ENCODE results near the gene COMP.

COMP gene

DNA sequence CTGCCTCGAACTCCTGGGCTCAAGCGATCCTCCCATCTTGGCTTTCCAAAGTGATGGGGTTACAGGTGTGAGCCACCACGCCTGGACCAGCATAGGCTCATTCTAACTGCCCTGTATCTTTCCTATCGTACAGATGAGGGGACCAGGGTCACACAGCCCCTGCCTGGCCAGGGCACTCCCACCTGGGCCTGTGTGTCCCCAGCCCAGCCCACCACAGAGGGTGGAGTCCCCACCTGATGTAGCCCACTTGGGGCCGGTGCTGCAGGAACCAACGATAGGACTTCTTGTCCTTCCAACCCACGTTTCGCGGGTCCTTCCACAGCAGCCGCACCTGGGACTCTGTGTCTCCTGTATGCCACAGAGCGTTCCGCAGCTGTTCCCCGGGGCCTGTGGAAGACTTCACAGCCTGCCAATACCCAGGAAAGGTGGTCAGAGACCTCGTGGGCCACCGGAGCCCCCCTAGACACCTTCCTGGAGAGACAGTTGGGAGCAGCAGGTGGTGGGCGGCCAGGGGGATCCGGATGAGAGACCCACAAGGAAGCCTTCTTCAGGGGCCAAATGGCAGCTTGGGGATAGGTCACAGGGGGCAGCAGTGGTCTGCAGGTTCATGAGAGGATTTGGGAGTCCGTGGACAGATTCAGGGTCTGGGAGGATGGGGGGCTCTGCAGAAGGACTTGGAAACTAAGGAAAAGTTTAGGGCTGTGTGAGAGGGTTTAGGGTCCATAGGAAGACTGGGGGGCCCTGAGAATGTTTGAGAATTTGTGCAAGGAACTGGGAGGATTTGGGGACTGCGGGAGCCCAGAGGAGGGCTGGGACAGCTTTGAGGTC, 6.9 kb downstream of the COMP start:
- no peak for DNase-seq (ENCODE audit: low read depth in 2 of 2)

GRCh38 chr19:18782559-18783225, 8.4 kb downstream of the COMP start:
- DNase-seq (ENCODE audit: low read depth in 2 of 2): no peak

DNA sequence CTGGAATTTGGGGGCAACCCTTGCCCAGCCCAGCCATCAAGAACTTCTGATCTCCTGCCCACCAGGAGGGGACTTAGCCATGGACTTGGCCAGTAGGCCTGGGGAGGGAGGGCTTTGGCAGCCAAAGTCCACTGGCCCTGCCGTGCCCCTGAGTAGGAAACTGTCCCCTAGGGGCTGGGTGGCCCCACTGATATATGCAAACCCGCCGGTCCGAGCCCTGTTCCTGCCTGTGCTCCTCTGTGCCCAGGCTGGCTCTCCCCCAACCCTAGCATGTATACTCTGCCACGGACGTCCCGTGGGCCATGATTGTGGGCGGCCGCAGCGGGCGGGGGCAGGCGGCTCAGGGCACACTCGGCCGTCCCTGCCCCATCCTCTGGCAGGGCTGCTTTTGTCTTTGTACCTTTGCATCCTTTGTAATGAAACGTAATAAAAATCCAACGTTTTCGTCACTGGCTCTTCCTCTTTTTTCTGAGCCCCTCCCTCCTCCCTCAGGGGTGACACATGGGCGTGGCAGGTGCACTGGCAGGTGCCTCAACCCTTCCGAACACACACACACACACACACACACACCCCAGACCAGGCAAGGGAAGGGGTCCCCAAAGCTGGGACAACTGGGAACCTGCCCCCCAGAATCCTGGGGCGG, 9.1 kb downstream of the COMP start:
- no peak for DNase-seq (ENCODE audit: low read depth in 2 of 2)

GRCh38 chr19:18781047-18781600, 10.0 kb downstream of the COMP start:
- no peak for DNase-seq (ENCODE audit: low read depth in 2 of 2)

DNA sequence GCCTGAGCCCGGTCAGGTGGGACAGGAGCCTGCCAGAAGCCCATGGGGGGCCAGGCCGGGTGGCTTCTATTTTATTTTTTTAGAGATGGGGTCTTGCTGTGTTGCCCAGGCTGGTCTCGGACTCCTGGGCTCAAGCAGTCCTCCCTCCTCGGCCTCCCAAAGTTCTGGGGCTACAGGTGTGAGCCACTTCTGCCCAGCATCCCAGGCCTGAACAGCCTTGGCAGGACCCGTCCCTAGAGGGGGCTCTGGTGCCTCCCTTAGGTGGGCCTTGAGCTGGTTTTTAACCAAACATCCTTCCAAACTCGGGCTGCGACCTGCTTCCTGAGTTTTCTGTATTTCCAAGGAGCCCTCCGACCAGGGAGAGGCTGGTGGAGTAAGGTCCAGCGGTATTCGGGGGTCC, 10.5 kb downstream of the COMP start:
- DNase-seq (ENCODE audit: low read depth in 2 of 2): no peak

DNA sequence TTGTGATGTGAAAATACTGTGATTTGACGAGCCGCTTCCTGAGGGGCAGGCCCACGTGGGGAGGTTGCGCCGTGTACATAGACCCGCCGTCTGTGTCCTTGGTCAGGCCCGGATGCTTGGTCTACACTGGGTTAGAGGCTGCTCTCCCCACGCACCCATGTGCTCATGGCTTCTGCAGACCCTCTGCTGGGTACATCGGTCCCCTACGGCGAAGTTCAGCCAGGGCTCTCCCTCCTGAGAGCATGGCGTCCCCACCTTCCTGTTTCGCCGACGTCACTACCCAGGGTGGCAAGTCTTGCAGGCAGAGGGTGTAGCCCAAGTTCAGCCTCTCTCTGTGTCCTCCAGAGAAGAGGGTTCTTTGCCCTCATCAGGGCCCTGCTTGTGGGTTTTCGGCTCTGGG, 11.0 kb downstream of the COMP start:
- no peak for DNase-seq (ENCODE audit: low read depth in 2 of 2)

DNA sequence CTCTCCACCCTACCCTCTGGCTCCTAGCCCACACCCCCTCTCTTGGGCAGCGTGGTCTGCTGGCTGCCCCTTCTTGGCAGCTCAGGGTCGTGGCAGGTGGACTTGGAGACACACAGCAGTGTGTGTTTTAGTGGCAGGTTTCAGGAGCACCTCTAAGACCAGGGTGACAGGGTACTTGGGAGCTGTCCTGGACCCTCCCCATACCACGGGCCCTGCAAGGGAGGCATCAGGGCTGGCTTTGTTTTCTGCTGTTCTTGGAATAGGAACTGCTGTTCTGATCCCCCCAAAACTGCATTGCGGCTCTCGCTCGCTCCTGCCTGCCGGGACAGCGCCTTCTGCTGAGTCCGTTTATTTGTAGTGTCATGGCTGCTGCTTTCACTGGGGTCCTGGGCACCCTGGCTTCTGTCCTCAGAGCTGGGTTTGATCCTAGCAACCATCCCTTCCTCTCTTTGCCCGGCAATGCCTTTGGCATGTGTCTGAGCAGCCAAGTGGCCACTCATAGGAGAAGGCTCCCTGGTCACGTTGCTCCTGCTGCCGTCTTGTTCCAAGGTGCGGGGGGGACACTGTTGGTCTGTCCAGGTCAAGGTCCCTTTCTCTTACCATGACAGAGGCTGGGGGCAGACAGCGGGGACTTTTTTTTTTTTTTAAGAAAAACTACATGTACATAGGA, 12.1 kb downstream of the COMP start:
- no peak for DNase-seq (ENCODE audit: low read depth in 2 of 2)

- DNase-seq (ENCODE audit: low read depth in 2 of 2): no peak
Measured at GRCh38 chr19:18778076-18778389, 13.1 kb downstream of the COMP start.

DNA sequence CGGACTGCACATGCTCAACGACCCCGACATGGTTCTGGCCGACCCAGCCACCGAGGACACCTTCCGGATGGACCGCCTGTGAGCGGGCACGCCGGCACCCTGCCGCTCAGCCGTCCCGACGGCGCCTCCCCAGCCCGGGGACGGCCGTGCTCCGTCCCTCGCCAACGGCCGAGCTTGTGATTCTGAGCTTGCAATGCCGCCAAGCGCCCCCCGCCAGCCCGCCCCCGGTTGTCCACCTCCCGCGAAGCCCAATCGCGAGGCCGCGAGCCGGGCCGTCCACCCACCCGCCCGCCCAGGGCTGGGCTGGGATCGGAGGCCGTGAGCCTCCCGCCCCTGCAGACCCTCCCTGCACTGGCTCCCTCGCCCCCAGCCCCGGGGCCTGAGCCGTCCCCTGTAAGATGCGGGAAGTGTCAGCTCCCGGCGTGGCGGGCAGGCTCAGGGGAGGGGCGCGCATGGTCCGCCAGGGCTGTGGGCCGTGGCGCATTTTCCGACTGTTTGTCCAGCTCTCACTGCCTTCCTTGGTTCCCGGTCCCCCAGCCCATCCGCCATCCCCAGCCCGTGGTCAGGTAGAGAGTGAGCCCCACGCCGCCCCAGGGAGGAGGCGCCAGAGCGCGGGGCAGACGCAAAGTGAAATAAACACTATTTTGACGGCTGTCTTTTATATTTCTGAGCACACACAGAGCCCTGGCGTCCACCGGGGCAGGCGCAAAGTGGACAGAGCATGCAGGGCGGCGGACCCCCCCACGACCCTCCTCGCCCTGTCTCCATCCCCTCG, 13.6 kb downstream of the COMP start:
- no peak for DNase-seq (ENCODE audit: low read depth in 2 of 2)

GRCh38 chr19:18776736-18777135, 14.4 kb downstream of the COMP start:
- DNase-seq (ENCODE audit: low read depth in 2 of 2): no peak

DNA sequence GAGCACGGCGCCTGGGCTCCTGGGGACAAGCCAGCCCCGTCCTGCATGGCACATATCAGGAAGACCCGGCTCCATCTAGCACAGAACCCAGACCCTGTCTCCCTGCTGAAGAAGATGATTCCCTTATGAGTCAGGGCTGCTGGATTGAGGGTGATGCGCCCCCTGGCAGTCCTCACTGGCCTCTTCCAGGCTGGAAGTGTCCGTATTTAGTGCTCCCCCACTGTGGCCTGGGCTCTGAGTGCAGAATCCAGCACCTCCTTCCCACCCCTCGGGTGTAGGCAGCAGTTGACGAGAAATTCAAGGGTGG, 14.9 kb downstream of the COMP start:
- no peak for DNase-seq (ENCODE audit: low read depth in 2 of 2)

DNA sequence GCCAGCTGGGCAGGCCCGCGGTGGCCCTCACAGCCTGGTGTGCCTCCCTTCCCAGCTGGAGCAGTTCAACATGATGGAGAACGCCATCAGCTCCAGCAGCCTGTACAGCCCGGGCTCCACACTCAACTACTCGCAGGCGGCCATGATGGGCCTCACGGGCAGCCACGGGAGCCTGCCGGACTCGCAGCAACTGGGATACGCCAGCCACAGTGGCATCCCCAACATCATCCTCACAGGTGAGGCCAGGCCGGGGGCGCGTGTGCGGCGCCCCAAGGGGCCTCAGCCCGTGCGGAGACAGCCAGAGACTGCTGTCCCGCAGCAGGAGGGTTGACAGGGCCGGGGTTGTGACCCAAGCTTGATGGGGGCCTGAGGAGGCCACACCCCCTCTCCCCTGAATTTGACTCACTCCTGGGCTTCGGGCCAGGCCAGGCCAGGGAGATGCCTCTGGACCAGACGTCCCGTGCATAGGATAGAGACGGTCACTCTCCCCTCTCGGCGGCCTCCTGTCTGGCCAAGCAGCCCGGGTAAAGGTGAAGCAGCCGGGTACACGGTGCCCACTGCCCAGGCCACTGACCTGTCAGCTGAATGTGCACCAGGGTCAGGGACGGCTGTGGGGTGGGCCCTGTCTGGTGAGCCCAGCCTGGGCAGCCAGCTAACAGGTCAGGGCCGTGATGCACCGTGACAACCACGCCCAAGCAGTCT, 15.4 kb downstream of the COMP start:
- no peak for DNase-seq (ENCODE audit: low read depth in 2 of 2)

- DNase-seq (ENCODE audit: low read depth in 2 of 2): no peak
Measured at GRCh38 chr19:18774782-18775444, 16.2 kb downstream of the COMP start.

DNA sequence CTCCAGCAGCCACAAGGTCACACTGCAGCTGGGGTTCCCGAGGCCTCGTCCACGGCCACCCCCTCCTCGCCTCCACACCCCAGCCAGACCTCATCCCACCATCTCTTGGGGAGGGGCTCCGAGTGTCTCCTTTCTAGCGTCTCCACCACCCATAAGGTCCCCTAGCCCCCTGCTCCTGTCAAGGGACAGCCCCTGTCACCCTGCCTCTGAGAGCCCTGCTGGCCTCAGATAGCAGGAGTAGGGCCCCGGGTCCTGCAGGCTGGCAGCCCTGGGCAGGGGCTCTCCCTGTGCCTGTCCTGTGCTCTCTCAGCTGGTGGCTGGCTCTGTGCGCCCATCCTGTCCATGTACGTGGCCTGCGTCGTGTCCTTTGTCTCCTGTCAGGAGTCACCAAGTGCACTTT, 17.0 kb downstream of the COMP start:
- no peak for DNase-seq (ENCODE audit: low read depth in 2 of 2)

DNA sequence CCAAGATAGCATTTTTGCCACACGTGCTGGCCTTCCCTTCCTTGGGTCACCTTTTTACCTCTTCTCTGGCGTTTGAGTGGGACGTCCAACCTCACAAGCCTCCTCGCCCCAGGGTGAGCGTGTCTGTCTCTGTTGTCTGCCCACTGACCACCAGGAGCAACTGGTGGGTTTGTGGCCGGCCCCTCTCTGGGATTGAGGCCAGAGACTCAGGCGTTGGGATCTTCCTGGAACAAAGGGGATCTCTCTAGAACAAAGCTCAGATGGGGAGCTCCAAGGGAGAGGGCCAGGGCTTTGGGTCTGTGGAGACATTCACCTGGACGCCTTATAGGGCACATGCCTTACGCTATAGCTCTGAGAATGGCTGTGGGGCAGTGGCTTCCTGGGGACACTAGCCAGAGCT, 17.4 kb downstream of the COMP start:
- no peak for DNase-seq (ENCODE audit: low read depth in 2 of 2)

DNA sequence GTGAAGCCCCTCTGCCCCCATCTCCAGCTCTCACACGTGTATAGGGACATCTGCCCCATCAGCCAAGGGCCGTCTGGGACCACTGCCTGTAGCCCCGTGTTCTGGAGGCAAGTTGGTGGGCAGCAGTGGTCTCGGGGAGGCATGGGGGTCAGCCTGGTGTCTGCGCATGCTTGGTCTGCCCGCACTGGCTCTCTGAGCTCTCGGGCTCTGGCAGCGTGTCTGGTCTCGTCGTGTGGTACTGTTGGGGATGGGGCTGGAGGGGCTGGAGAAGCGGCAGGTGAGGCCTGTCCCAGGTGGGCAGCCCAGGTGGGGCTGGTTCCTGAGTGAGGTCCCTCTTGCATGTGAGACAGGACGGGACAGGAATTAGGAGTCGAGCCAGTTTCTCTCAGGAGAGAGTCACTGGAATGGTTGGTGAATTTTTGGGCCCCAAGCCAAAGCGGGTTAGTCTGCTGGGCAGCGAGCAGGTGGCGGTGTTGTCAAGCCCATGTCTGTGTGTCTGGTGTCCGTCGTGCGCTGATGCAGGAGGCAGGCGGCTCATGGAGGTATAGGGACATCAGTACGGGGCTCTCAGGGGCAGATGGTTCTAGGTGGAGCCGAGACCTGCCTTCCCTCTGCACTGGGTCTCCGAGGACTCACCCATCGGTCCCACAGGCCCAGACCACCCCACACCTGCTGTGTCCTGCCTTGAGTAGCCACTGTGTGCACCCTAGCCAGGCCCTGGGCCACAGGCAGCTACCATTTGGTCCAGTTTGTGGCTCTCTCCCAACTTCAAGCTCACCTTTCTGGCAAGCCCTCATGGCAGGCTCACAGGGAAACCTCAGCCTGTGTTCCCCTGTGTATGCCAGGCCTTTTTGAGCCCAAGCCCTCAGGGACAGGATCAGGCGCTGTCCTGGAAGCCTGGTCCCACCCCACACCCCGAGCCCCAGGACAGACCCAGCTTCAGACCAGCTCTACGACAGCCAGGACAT, 18.2 kb downstream of the COMP start:
- DNase-seq (ENCODE audit: low read depth in 2 of 2): no peak

GRCh38 chr19:18771328-18772242, 19.5 kb downstream of the COMP start:
- DNase-seq (ENCODE audit: low read depth in 2 of 2): no peak

GRCh38 chr19:18770663-18771327, 20.3 kb downstream of the COMP start:
- no peak for DNase-seq (ENCODE audit: low read depth in 2 of 2)
